NCI-H2107 (cell line): ENCODE results near the gene UGGT1.

ENCODE experiments used
- DNase-seq: peaks from one replicate; lab custom pipeline; 2025; lab: John Stamatoyannopoulos, UW

The UGGT1 gene

GRCh38 chr2:128090945-128091725 is at the start of gene UGGT1:
TSS of gene UGGT1 (plus strand) at chr2:128091200. CDS start at chr2:128091358, 158 bp downstream.
- peak; percentile 92 for DNase-seq

DNA sequence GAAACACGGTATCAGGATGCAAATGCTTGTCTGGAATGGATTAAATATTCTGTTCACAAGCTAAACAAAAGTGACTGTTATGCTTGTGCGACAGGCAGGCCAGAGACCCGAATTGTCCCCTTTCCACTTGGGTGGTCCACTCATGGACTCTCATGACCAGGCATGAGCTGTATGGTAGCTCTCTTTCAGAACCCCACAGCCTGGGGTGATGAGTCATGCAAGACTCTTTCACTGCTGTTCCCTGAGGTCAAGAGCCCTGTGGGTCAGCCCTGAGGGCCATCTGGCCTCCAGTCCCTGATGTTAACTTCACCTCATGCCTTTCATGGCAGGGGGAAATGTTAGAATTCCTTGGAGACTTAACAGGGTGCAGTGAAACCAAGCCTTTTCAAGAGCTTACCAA is 49.4 kb upstream of the UGGT1 start:
- DNase-seq, result no peak

DNA sequence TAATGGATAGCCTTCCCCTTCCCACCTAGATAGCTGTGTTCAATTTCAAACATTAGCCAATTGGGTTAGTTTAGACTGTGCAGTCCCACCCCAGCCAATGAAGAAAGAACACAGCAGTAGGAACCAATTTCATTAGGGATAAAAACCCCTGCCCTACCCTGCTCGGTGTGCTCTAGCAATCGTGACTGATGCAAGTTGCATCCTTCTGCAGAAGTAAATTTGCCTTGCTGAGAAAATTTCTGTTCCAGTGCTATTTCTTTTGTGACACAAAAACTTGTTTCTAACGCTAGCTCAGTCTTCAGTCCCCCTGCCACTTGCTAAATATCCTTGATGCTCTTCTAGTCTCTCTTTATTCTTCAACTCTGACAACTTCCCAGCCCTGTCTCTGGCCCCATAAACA is 48.0 kb upstream of the UGGT1 start:
- DNase-seq, result no peak

DNA sequence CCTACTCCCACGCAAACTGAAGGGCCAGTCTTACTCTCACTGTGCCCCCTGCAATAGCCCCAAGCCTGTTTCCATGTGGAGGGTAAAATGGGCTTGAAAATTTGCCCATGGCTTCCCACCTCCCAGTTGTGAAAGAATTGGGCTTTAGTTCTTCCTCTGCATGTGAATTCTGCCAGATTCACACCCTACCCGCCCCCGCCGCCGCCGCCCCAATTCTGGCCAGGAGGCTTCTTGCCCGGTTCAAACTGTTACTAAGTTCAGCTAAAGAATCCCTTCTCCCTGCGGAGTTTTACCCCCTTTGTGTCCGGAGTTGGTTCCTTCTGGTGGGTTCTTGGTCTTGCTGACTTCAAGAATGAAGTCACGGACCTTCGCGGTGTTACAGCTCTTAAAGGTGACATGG is 37.7 kb upstream of the UGGT1 start:
- no peak for DNase-seq

DNA sequence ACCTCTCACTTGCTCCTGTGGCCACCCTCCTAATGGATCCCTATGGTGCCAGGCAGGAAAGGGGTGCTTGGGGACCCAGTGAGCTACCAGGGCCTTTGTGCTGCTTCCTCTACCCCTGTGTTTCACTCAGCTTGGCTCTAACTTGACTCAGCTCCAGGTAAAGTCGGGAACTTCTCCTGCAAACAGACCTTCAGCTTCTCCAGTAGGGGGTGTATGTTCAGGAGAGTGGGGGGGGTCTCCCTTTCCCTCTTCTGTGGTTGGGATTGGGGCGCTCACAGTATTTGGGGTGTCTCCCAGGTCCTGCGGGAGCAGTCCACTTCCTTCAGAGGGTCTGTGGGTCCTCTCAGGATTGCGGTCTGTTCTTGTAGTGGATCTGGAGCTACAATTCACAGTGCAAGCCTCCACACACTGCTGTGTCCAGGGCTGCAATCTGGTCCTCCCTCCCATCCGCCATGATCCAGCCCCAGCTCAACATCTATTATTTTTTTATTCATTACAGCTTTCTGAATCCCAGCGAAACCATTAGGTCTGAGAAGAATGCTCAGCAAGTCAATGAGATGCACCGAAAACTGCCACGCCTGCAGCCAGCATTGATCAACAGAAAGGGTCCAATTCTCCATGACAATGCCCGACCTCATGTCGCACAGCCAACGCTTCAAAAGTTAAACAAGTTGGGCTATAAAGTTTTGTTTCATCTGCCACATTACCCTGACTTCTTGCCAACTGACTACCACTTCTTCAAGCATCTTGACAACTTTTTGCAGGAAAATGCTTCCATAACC is 36.7 kb upstream of the UGGT1 start:
- no peak for DNase-seq

- DNase-seq, result no peak
Measured at GRCh38 chr2:128057334-128057733, 33.7 kb upstream of the UGGT1 start.

DNA sequence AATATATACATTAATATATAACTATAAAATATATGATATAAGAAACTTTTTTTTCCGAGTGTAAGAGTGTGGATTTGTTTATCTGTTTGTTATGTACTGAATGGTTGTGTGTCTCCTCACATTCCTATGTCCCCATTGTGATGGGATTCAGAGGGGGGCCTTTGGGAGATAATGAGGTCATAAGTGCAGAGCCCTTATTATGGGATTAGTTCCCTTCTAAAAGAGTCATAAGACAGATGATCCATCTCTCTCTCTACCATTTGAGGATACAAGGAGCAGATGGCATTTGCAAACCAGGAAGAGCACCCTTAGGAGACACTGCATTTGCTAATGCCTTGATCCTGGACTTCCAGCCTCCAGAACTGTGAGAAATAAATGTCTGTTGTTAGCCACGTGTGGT is 32.9 kb upstream of the UGGT1 start:
- DNase-seq, result no peak

DNA sequence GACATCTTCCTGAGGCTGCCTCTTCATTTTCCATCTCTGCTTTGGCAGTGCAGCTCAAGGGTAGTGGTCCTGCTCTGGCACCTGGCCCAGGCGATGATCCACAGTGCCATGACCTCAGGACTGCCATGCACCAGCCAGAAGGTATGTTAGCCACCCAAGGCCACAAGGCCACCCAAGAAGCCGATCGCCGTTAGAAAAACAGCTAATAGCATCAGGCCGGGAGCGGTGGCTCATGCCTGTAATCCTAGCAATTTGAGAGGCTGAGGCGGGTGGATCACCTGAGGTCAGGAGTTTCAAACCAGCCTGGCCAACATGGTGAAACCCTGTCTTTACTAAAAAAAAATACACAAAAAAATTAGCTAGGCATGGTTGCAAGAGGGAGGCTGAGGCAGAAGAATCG is 28.4 kb upstream of the UGGT1 start:
- no peak for DNase-seq

DNA sequence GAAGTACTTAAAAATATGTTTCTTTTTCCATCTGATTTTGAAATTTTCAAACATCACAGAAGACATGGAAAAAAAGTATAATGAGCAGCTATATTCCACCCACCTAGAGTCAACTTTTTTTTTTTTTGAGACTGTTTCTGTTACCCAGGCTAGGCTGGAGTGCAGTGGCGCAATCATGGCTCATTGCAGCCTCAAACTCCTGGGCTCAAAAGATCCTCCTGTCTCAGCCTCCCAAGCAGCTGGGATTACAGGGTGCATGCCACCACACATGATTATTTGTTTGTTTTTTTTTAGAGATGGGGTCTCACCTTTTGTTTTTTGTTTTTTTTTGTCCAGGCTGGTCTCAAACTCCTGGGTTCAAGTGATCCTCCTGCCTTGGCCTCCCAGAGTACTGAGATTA is 26.6 kb upstream of the UGGT1 start:
- DNase-seq, result no peak

DNA sequence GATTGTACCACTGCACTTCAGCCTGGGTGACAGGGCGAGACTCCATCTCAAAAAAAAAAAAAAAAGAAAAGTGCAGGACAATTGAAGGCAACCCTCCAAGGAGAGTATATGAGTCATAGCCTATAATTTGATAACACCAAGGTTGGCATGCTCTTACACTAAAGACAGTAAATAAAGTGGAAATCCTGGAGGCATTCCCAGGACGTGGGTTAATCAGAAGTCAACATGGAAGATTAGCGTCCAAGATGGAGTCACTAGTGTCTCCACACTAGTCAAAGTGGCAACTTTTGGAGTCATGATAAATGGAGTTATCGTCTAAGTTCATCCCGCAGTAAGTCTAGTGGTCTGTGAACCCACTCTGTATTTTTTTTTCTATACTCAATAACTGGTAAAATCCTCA is 21.2 kb upstream of the UGGT1 start:
- no peak for DNase-seq

DNA sequence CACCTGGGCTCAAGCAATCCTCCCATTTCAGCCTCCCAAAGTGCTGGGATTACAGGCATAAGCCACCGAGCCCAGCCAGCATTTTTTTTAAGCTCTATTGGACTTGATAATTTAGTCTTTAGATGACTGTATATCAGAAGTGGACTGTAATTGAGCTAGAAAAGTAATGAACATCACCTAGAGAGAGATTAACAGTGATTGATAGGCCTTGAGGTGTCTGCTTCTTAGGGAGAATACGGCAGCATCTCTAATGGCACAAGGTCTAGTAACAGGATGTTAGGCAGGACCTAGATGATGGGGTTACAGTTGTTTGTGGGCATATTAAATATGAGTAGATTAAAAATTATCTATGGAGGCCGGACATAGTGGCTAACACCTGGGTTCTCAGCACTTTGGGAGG is 17.7 kb upstream of the UGGT1 start:
- DNase-seq, result no peak

- DNase-seq, result no peak
Measured at GRCh38 chr2:128076461-128077106, 14.4 kb upstream of the UGGT1 start.

- no peak for DNase-seq
Measured at GRCh38 chr2:128084757-128085156, 6.2 kb upstream of the UGGT1 start.

DNA sequence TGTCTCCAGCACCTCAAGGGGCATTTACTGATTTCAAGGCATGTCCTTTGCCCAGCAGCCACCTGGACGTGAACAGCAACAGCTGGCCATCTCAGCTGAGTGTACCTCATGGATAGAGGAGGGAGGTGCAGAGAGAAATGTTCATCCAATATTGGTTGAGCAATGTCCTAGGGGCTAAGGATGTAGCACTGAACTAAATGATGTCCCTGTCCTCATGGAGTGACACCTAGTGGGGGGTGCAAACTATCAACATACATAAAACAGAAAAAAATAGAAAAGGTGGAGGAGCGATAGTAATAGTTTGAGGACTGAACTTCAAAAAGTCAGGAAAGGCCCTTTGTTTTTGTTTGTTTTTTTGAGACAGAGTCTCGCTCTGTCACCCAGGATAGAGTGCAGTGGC is 4.8 kb upstream of the UGGT1 start:
- DNase-seq, result no peak

- no peak for DNase-seq
Measured at GRCh38 chr2:128090575-128090944, 440 bp upstream of the UGGT1 start.

DNA sequence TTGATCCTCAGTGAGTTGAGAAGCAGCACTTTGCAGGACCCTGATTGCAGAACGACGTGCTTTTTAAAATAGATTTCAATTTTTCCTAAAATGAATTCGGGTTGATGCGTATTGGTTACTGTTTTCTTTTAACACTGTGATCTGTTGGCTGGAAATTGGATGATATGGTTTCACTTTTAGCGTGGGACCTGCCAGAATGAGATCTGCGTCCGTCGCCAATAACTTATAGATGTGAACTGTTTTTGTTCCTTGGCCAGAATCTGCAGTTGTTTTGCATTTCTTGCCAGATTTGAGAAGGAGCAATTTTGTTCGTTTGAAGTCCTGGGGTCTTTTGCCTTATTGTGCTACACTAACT is 703 bp downstream of the UGGT1 start:
- DNase-seq, result no peak

DNA sequence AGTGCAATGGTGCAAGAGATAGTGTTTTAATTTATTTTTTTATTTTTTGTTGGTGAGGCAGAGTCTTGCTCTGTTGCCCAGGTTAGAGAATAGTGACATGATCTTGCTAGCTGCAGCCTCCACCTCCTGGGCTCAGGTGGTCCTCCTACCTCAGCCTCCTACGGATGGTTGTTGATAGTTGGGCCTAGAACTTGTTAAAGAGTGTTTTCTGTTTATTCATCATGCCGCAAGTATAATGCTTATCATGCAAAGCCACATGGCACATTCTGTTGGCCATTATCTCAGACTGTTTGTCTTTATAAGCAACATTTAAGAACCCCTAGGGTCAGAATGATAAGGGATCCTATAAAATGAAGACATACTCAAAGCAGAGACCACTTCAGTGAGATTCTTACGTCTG is 1.7 kb downstream of the UGGT1 start:
- DNase-seq, result no peak

- DNase-seq, result no peak
Measured at GRCh38 chr2:128093762-128094161, 2.8 kb downstream of the UGGT1 start.

- DNase-seq, result no peak
Measured at GRCh38 chr2:128095201-128095600, 4.2 kb downstream of the UGGT1 start.

DNA sequence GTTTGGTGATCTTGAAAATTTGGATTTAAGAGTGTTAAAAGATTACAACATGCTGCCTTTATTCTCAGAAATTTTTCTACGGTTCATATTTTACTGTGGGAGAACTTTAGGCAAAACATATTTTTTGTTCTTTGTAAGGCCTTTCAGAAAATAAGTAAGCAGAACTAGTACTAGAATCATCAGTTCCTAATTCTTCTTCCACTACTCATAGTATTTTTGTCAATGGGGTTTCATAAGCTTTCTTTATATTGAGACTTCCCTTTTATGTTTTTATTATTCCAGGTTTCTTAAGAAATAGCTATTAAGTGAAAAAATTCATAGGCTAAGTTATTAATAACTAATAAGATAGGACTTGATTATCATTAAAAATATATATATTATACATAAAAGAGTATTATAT is 12.4 kb downstream of the UGGT1 start:
- DNase-seq, result no peak

GRCh38 chr2:128105072-128105471 is 14.1 kb downstream of the UGGT1 start:
- DNase-seq, result no peak

- no peak for DNase-seq
Measured at GRCh38 chr2:128108166-128108565, 17.2 kb downstream of the UGGT1 start.

- no peak for DNase-seq
Measured at GRCh38 chr2:128109243-128109642, 18.2 kb downstream of the UGGT1 start.
